Measurements from ENCODE around the gene TTLL12. TPM values are rescaled to one million over a fixed set of nuclear protein-coding genes. Genes with fewer than 3 reads are reported as not detected.
"Not testable (repeated sequence)": the region's sequence is repeated elsewhere in the genome, so short reads cannot be mapped to it uniquely, and the experiment has no call there.

TTLL12 gene
- total RNA-seq, 1 donor from 2014 or later = 53.7 TPM

GRCh38 chr22:43147821-43148220 lies 39.1 kb downstream of the TTLL12 start:
- no peak for DNase-seq (ENCODE audit: low read depth)
- Histone ChIP-seq H3K27me3 (ENCODE audit: control insufficient read depth, insufficient read depth, low read length) (no peaks in the 10 kb centered on the region), H3K36me3 (ENCODE audit: control insufficient read depth, insufficient read depth, low read length) (no peaks in the 10 kb centered on the region), H3K4me3 (ENCODE audit: low read depth, low read length) (no peak overlapping the region)
- no peak for TF ChIP-seq CTCF (IDR thresholded peaks at IDR 0.05; ENCODE audit: insufficient read depth, low read length, severe bottlenecking)
- no peak for FAIRE-seq

GRCh38 chr22:43146332-43146731 lies 40.6 kb downstream of the TTLL12 start:
- not testable (repeated sequence) for FAIRE-seq; DNase-seq (ENCODE audit: low read depth); H3K4me3 ChIP-seq (ENCODE audit: low read depth, low read length); H3K36me3 ChIP-seq (ENCODE audit: control insufficient read depth, insufficient read depth, low read length); H3K27me3 ChIP-seq (ENCODE audit: control insufficient read depth, insufficient read depth, low read length)

- not testable (repeated sequence) for H3K27me3 ChIP-seq (ENCODE audit: control insufficient read depth, insufficient read depth, low read length); FAIRE-seq; DNase-seq (ENCODE audit: low read depth); H3K36me3 ChIP-seq (ENCODE audit: control insufficient read depth, insufficient read depth, low read length); H3K4me3 ChIP-seq (ENCODE audit: low read depth, low read length)
Observed at GRCh38 chr22:43145371-43145770, 41.6 kb downstream of the TTLL12 start.

GRCh38 chr22:43144949-43145348 lies 42.0 kb downstream of the TTLL12 start:
- no peak for TF ChIP-seq CTCF (IDR thresholded peaks at IDR 0.05; ENCODE audit: insufficient read depth, low read length, severe bottlenecking)
- H3K27me3 ChIP-seq (ENCODE audit: control insufficient read depth, insufficient read depth, low read length) = no peaks in the 10 kb centered on the region
- H3K36me3 ChIP-seq (ENCODE audit: control insufficient read depth, insufficient read depth, low read length) = peaks cover 9% of the 10 kb centered on the region
- DNase-seq (ENCODE audit: low read depth) (no peak), FAIRE-seq (no peak)
- H3K4me3 ChIP-seq (ENCODE audit: low read depth, low read length) = no peak overlapping the region

- H3K27me3 ChIP-seq (ENCODE audit: control insufficient read depth, insufficient read depth, low read length) = no peaks in the 10 kb centered on the region
- peak within 1 kb of the TSS; percentile 97 for H3K4me3 ChIP-seq (ENCODE audit: low read depth, low read length)
- peaks cover 10% of the 10 kb centered on the region for H3K36me3 ChIP-seq (ENCODE audit: control insufficient read depth, insufficient read depth, low read length)
- FAIRE-seq (no peak), DNase-seq (ENCODE audit: low read depth) (no peak)
- TF ChIP-seq CTCF (IDR thresholded peaks at IDR 0.05; ENCODE audit: insufficient read depth, low read length, severe bottlenecking) = no peak
Observed at GRCh38 chr22:43142880-43143562, 43.9 kb downstream of the TTLL12 start, which contains the start of gene MCAT. MCAT (minus strand) TSS chr22:43143398; CDS start chr22:43143348, 50 bp downstream.

- TF ChIP-seq CTCF (IDR thresholded peaks at IDR 0.05; ENCODE audit: insufficient read depth, low read length, severe bottlenecking) = no peak
- H3K27me3 ChIP-seq (ENCODE audit: control insufficient read depth, insufficient read depth, low read length) = no peaks in the 10 kb centered on the region
- no peak overlapping the region for H3K4me3 ChIP-seq (ENCODE audit: low read depth, low read length)
- DNase-seq (ENCODE audit: low read depth) = no peak
- H3K36me3 ChIP-seq (ENCODE audit: control insufficient read depth, insufficient read depth, low read length) = peaks cover 31% of the 10 kb centered on the region
- no peak for FAIRE-seq
Observed at GRCh38 chr22:43136801-43137200, 50.1 kb downstream of the TTLL12 start.

- no peak for FAIRE-seq
- no peaks in the 10 kb centered on the region for H3K27me3 ChIP-seq (ENCODE audit: control insufficient read depth, insufficient read depth, low read length)
- peaks cover 31% of the 10 kb centered on the region for H3K36me3 ChIP-seq (ENCODE audit: control insufficient read depth, insufficient read depth, low read length)
- no peak overlapping the region for H3K4me3 ChIP-seq (ENCODE audit: low read depth, low read length)
- TF ChIP-seq CTCF (IDR thresholded peaks at IDR 0.05; ENCODE audit: insufficient read depth, low read length, severe bottlenecking) = peak; percentile 85
- DNase-seq (ENCODE audit: low read depth) = no peak
Observed at GRCh38 chr22:43136255-43136654, 50.7 kb downstream of the TTLL12 start.

All from bronchial epithelial cell (primary cell).